WTC11 (cell line): ENCODE data around the gene FBRSL1. TPM values are rescaled to one million over a fixed set of nuclear protein-coding genes. Genes with fewer than 3 reads are reported as not detected.

Experiments
- ATAC-seq: fragments of 200-7000 bp; cut with Tn5 transposase; 2 replicates; pipeline ENCODE4 v1.10.0; 2021; ENCODE audit warnings: mild to moderate bottlenecking, moderate library complexity
- CTCF ChIA-PET: fragments of 300-600 bp; sonication (Branson Sonifier 250); formaldehyde crosslinking; loops from one replicate; lab custom pipeline; 2021; ENCODE audit warnings: antibody characterized with exemption; lab: Charles Lee
- POLR2A ChIA-PET: fragments of 350-600 bp; sonication (Branson Sonifier 250); formaldehyde crosslinking; loops from one replicate; lab custom pipeline; 2021; ENCODE audit warnings: antibody characterized with exemption; lab: Charles Lee
- DNase-seq: peaks from one replicate; pipeline ENCODE4 v3.0.0; 2021; ENCODE audit warnings: low spot score
- H3K27ac Mint-ChIP-seq: 2 replicates; pipeline ENCODE4 v1.8.0; 2021; ENCODE audit warnings: mixed read lengths
- H3K27me3 Mint-ChIP-seq: 2 replicates; pipeline ENCODE4 v1.8.0; 2021; ENCODE audit warnings: low read depth, mild to moderate bottlenecking, moderate library complexity, mixed read lengths
- H3K36me3 Mint-ChIP-seq: 2 replicates; pipeline ENCODE4 v1.8.0; 2021; ENCODE audit warnings: mixed read lengths
- H3K4me1 Mint-ChIP-seq: 2 replicates; pipeline ENCODE4 v1.8.0; 2022; ENCODE audit warnings: mixed read lengths
- H3K4me3 Mint-ChIP-seq: 2 replicates; pipeline ENCODE4 v1.8.0; 2021; ENCODE audit warnings: mild to moderate bottlenecking, moderate library complexity, mixed read lengths
- H3K9me3 Mint-ChIP-seq: 2 replicates; pipeline ENCODE4 v1.8.0; 2021; ENCODE audit warnings: mixed read lengths
- AFF4 ChIP-seq: sonication (generic); formaldehyde crosslinking; IDR thresholded peaks from 2 replicates; pipeline ENCODE4 v1.8.1; 2023; ENCODE audit warnings: mild to moderate bottlenecking, missing genetic modification reagents, borderline replicate concordance
- ATF1 ChIP-seq: sonication (generic); formaldehyde crosslinking; IDR thresholded peaks from 2 replicates; pipeline ENCODE4 v1.8.1; 2023; ENCODE audit warnings: mild to moderate bottlenecking, moderate library complexity, missing genetic modification reagents
- ATF2 ChIP-seq: sonication (generic); formaldehyde crosslinking; IDR thresholded peaks from 2 replicates; pipeline ENCODE4 v1.8.1; 2022; ENCODE audit warnings: low read depth, missing genetic modification reagents, borderline replicate concordance
- ATF3 ChIP-seq: sonication (generic); formaldehyde crosslinking; conservative IDR thresholded peaks from 2 replicates; pipeline ENCODE4 v1.8.1; 2022; ENCODE audit warnings: mild to moderate bottlenecking, missing genetic modification reagents
- CREB1 ChIP-seq: sonication (generic); formaldehyde crosslinking; IDR thresholded peaks from 2 replicates; pipeline ENCODE4 v1.8.0; 2023; ENCODE audit warnings: mild to moderate bottlenecking, missing genetic modification reagents
- E2F4 ChIP-seq: sonication (generic); formaldehyde crosslinking; IDR thresholded peaks from 2 replicates; pipeline ENCODE4 v1.8.1; 2022; ENCODE audit warnings: low read depth, mild to moderate bottlenecking, moderate library complexity, missing genetic modification reagents, borderline replicate concordance
- E2F5 ChIP-seq: sonication (generic); formaldehyde crosslinking; IDR thresholded peaks from 2 replicates; pipeline ENCODE4 v1.8.1; 2022; ENCODE audit warnings: mild to moderate bottlenecking, moderate library complexity, missing genetic modification reagents
- EMX1 ChIP-seq: fragments of 250-450 bp; sonication (Bioruptor Pico); IDR thresholded peaks from 2 replicates; pipeline ENCODE4 v1.8.0; 2021; ENCODE audit warnings: mild to moderate bottlenecking
- ETV6 ChIP-seq: sonication (generic); formaldehyde crosslinking; IDR thresholded peaks from 2 replicates; pipeline ENCODE4 v1.8.1; 2022; ENCODE audit warnings: mild to moderate bottlenecking, missing genetic modification reagents
- FOXP4 ChIP-seq: sonication (generic); formaldehyde crosslinking; IDR thresholded peaks from 2 replicates; pipeline ENCODE4 v1.8.0; 2022; ENCODE audit warnings: mild to moderate bottlenecking, missing genetic modification reagents
- MAX ChIP-seq: sonication (generic); formaldehyde crosslinking; IDR thresholded peaks from 2 replicates; pipeline ENCODE4 v1.8.0; 2022; ENCODE audit warnings: mild to moderate bottlenecking, missing genetic modification reagents
- NFE2L1 ChIP-seq: sonication (generic); formaldehyde crosslinking; IDR thresholded peaks from 2 replicates; pipeline ENCODE4 v1.8.1; 2023; ENCODE audit warnings: missing genetic modification reagents
- NFYB ChIP-seq: sonication (generic); formaldehyde crosslinking; conservative IDR thresholded peaks from 2 replicates; pipeline ENCODE4 v1.8.0; 2022; ENCODE audit warnings: low read depth, missing genetic modification reagents
- OVOL2 ChIP-seq: fragments of 250-450 bp; sonication (Bioruptor Pico); IDR thresholded peaks from 2 replicates; pipeline ENCODE4 v1.9.0; 2021; ENCODE audit warnings: mild to moderate bottlenecking, borderline replicate concordance
- SOX15 ChIP-seq: fragments of 250-450 bp; sonication (Bioruptor Pico); IDR thresholded peaks from 2 replicates; pipeline ENCODE4 v1.9.0; 2021; ENCODE audit warnings: mild to moderate bottlenecking
- ZNF317 ChIP-seq: sonication (generic); formaldehyde crosslinking; IDR thresholded peaks from 2 replicates; pipeline ENCODE4 v1.8.1; 2023; ENCODE audit warnings: low read depth, mild to moderate bottlenecking, moderate library complexity, missing genetic modification reagents, borderline replicate concordance
- ZNF423 ChIP-seq: fragments of 250-450 bp; sonication (Bioruptor Pico); IDR thresholded peaks from 2 replicates; pipeline ENCODE4 v2.1.2; 2022; ENCODE audit warnings: mild to moderate bottlenecking, moderate library complexity
- ZNF532 ChIP-seq: fragments of 250-450 bp; sonication (Bioruptor Pico); IDR thresholded peaks from 2 replicates; pipeline ENCODE4 v1.9.0; 2021; ENCODE audit warnings: mild to moderate bottlenecking, borderline replicate concordance
- ZSCAN18 ChIP-seq: fragments of 250-450 bp; sonication (Bioruptor Pico); IDR thresholded peaks from 2 replicates; pipeline ENCODE4 v2.1.2; 2022; ENCODE audit warnings: mild to moderate bottlenecking, moderate library complexity
- total RNA-seq: library from RNA; stranded (reverse); gene quantifications from 3 replicates; pipeline ENCODE4 v1.2.3, GENCODE V29; 2021

FBRSL1 gene
- total RNA-seq, 1 experiment from 2014 or later, result 129 TPM

- peaks cover 87% of the 10 kb centered on the region for H3K27me3 Mint-ChIP-seq
- TF ChIP-seq NFYB (CRISPR knock-in tag), result no peak
- TF ChIP-seq E2F4 (CRISPR knock-in tag), result no peak
- no peak for TF ChIP-seq SOX15 (CRISPR knock-in tag)
- no peak for TF ChIP-seq CREB1 (CRISPR knock-in tag)
- TF ChIP-seq ZNF423 (CRISPR knock-in tag), result no peak
- TF ChIP-seq OVOL2 (CRISPR knock-in tag), result no peak
- no peak for TF ChIP-seq ATF1 (CRISPR knock-in tag)
- no peak for TF ChIP-seq E2F5 (CRISPR knock-in tag)
- no peak for TF ChIP-seq AFF4 (CRISPR knock-in tag)
- no peak for TF ChIP-seq ZNF317 (CRISPR knock-in tag)
- TF ChIP-seq ATF2 (CRISPR knock-in tag), result no peak
- no peak for TF ChIP-seq MAX (CRISPR knock-in tag)
- DNase-seq (no peak), ATAC-seq (no peak)
- H3K4me3 Mint-ChIP-seq, result no peak overlapping the region
- H3K9me3 Mint-ChIP-seq, result no peaks in the 10 kb centered on the region
- peaks cover 1% of the 10 kb centered on the region for H3K4me1 Mint-ChIP-seq
- ChIA-PET CTCF (no interaction called here), POLR2A (no interaction called here)
- no peak overlapping the region for H3K27ac Mint-ChIP-seq
- H3K36me3 Mint-ChIP-seq, result no peaks in the 10 kb centered on the region
These were observed 6.7 kb upstream of the FBRSL1 start for GRCh38 chr12:132483208-132483607.

- ATAC-seq (no peak), DNase-seq (no peak)
- H3K4me3 Mint-ChIP-seq, result no peak overlapping the region
- H3K36me3 Mint-ChIP-seq, result no peaks in the 10 kb centered on the region
- peaks cover 3% of the 10 kb centered on the region for H3K4me1 Mint-ChIP-seq
- ChIA-PET POLR2A (no interaction called here), CTCF (no interaction called here)
- H3K9me3 Mint-ChIP-seq, result no peaks in the 10 kb centered on the region
- peaks cover 88% of the 10 kb centered on the region for H3K27me3 Mint-ChIP-seq
- H3K27ac Mint-ChIP-seq, result no peak overlapping the region
- no peak for TF ChIP-seq ETV6 (CRISPR knock-in tag)
- TF ChIP-seq NFE2L1 (CRISPR knock-in tag), result no peak
- TF ChIP-seq EMX1 (CRISPR knock-in tag), result no peak
- no peak for TF ChIP-seq ATF3 (CRISPR knock-in tag)
- no peak for TF ChIP-seq ZNF532 (CRISPR knock-in tag)
- no peak for TF ChIP-seq FOXP4 (CRISPR knock-in tag)
- TF ChIP-seq ZSCAN18 (CRISPR knock-in tag), result no peak
These were observed 6.3 kb upstream of the FBRSL1 start for GRCh38 chr12:132483612-132484011.
